MCF 10A (cell line): ENCODE results near the gene GAS7. TPM values are rescaled to one million over a fixed set of nuclear protein-coding genes. Genes with fewer than 3 reads are reported as not detected.

Experiments used
- BruUV-seq: library from RNA; stranded (reverse); fragments of 400-500 nt; replicated peaks from 2 replicates; lab custom pipeline; 2021; lab: Mats Ljungman, UMichigan
- CTCF ChIA-PET: fragments of 300-600 bp; sonication (Branson Sonifier 250); formaldehyde crosslinking; extraction: SDS; loops from one replicate; lab custom pipeline; 2021; ENCODE audit warnings: antibody characterized with exemption, inconsistent platforms; lab: Yijun Ruan, JAX
- POLR2A ChIA-PET: fragments of 300-600, 350-650 bp; sonication (Branson Sonifier 250); formaldehyde crosslinking; extraction: SDS; loops from one replicate; lab custom pipeline; 2020; ENCODE audit warnings: antibody characterized with exemption, inconsistent platforms; lab: Yijun Ruan, JAX
- DNase-seq: peaks from one replicate; pipeline ENCODE4 v3.0.0-alpha.2; 2018; ENCODE audit not compliant: unreplicated experiment
- H3K27ac Mint-ChIP-seq: one replicate; pipeline ENCODE4 v1.8.0; 2022; ENCODE audit warnings: mild to moderate bottlenecking, low read depth, mixed read lengths; ENCODE audit not compliant: unreplicated experiment
- H3K27me3 Mint-ChIP-seq: one replicate; pipeline ENCODE4 v1.8.0; 2022; ENCODE audit warnings: mixed read lengths; ENCODE audit not compliant: insufficient read depth, unreplicated experiment
- H3K36me3 Mint-ChIP-seq: one replicate; pipeline ENCODE4 v1.8.0; 2022; ENCODE audit warnings: mild to moderate bottlenecking, moderate library complexity, mixed read lengths; ENCODE audit not compliant: insufficient read depth, unreplicated experiment
- H3K4me1 Mint-ChIP-seq: one replicate; pipeline ENCODE4 v1.8.0; 2022; ENCODE audit warnings: mixed read lengths; ENCODE audit not compliant: insufficient read depth, unreplicated experiment
- H3K4me3 Mint-ChIP-seq: one replicate; pipeline ENCODE4 v1.8.0; 2022; ENCODE audit warnings: mild to moderate bottlenecking, moderate library complexity, mixed read lengths; ENCODE audit not compliant: unreplicated experiment
- H3K9me3 Mint-ChIP-seq: one replicate; pipeline ENCODE4 v1.8.0; 2022; ENCODE audit warnings: mixed read lengths; ENCODE audit not compliant: unreplicated experiment
- intact Hi-C: fragments of 100-400 bp; cut with micrococcal nuclease; formaldehyde crosslinking; loops from 2 replicates; pipeline ENCODE4 v1.14.1; 2022
- total RNA-seq: library from RNA; stranded (reverse); gene quantifications from 2 replicates; pipeline ENCODE4 v1.2.3, GENCODE V29; 2022
- TF ChIP-seq, protein P1 (sequence below): fragments of 200-600 bp; IDR thresholded peaks from one replicate; pipeline ENCODE4 v1.8.0; 2022; ENCODE audit warnings: antibody characterized with exemption, mild to moderate bottlenecking; ENCODE audit not compliant: unreplicated experiment

The GAS7 gene
- total RNA-seq, 1 experiment from 2014 or later = not detected

DNA sequence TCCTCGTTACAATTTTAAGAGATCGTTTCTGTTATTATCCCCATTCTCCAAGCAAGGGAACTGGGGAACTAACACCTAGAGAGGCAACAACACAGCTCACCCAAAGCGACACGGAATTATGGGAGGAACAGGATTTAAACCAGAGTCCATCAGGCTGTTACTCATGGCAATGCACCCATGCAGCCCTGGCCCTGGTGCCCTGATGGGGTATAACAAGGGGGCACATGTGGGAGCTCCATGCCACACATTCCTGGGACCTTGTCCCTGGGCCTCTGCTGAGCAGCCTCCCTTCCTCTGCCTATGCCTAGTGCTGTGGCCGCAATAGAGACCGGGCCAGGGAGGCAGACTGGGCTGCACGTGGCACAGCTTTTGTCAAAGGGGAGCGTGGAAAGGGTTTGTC lies 280.1 kb downstream of the GAS7 start:
- intact Hi-C loops = no loop called here
- TF ChIP-seq, protein P1, sequence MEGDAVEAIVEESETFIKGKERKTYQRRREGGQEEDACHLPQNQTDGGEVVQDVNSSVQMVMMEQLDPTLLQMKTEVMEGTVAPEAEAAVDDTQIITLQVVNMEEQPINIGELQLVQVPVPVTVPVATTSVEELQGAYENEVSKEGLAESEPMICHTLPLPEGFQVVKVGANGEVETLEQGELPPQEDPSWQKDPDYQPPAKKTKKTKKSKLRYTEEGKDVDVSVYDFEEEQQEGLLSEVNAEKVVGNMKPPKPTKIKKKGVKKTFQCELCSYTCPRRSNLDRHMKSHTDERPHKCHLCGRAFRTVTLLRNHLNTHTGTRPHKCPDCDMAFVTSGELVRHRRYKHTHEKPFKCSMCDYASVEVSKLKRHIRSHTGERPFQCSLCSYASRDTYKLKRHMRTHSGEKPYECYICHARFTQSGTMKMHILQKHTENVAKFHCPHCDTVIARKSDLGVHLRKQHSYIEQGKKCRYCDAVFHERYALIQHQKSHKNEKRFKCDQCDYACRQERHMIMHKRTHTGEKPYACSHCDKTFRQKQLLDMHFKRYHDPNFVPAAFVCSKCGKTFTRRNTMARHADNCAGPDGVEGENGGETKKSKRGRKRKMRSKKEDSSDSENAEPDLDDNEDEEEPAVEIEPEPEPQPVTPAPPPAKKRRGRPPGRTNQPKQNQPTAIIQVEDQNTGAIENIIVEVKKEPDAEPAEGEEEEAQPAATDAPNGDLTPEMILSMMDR = no peak
- POLR2A ChIA-PET = interaction anchor here (0.6 kb wide), 1 partner anchor 190 kb away, joined by 4 read pairs; no protein-coding TSS in a partner anchor
- CTCF ChIA-PET = interaction anchor here (0.8 to 2.1 kb wide), 3 partner anchors 14 to 699 kb away, joined by 3 to 6 read pairs (median 3); partner anchors contain the start of gene RCVRN
- Mint-ChIP-seq H3K27me3 (no peaks in the 10 kb centered on the region), H3K4me1 (no peaks in the 10 kb centered on the region), H3K9me3 (no peaks in the 10 kb centered on the region), H3K4me3 (no peak overlapping the region), H3K36me3 (peaks cover 5% of the 10 kb centered on the region), H3K27ac (no peak overlapping the region)
- BruUV-seq = no TSS peak
- no peak for DNase-seq

DNA sequence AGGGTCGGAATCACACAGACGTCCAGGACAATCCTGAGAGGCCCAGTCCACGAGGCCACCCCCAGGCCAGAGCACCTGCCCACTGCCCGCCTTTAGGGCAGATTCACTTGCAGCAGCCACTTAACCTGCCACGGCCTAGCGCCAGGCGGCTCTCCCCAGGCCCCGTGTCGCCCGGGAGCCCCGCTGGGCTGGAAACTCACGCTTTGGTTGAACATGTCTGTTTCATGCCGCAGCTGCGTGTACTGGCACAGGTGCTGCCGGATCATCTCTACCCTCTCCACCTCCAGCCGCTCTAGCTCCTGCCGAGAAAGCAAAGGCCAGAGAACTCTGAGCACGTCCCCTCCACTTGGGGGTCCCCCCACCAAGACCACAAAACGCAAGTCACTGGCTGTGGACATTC lies 280.6 kb downstream of the GAS7 start:
- Mint-ChIP-seq H3K4me1 (no peaks in the 10 kb centered on the region), H3K27me3 (no peaks in the 10 kb centered on the region), H3K27ac (no peak overlapping the region), H3K9me3 (peaks cover 3% of the 10 kb centered on the region), H3K4me3 (no peak overlapping the region), H3K36me3 (peaks cover 5% of the 10 kb centered on the region)
- intact Hi-C loops = no loop called here
- CTCF ChIA-PET = interaction anchor here (0.6 to 1.4 kb wide), 5 partner anchors 8 to 699 kb away, joined by 3 to 7 read pairs (median 4); partner anchors contain the start of gene RCVRN
- no peak for DNase-seq
- TF ChIP-seq, protein P1 = no peak
- POLR2A ChIA-PET = no interaction called here
- no TSS peak for BruUV-seq

DNA sequence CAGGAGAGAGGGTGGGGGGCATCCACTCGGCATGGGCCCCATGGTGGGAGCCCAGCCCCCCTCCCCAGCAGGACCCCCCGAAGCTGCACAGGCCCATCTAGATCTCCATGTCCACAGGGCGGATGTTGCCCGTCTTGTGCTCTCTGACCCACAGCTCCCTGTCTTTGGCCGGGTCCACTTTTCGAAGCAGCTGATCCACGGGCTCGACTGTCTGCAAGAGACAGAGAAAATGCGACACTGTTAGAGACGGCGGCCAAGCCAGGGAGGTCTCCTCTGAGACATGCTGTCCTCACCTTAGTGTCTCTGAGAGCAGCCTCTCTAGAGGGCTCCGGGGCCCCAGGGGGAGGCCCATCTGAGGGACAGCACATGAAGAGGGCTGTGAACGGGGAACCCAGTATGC lies 281.3 kb downstream of the GAS7 start:
- Mint-ChIP-seq H3K36me3 (peaks cover 5% of the 10 kb centered on the region), H3K4me3 (no peak overlapping the region), H3K27ac (no peak overlapping the region), H3K27me3 (no peaks in the 10 kb centered on the region), H3K9me3 (peaks cover 8% of the 10 kb centered on the region), H3K4me1 (no peaks in the 10 kb centered on the region)
- intact Hi-C loops = no loop called here
- DNase-seq = no peak
- ChIA-PET POLR2A (no interaction called here), CTCF (interaction anchor here (1.1 to 1.4 kb wide), 2 partner anchors 9 to 700 kb away, joined by 6 to 7 read pairs; no protein-coding TSS in a partner anchor)
- BruUV-seq = no TSS peak
- TF ChIP-seq, protein P1 = no peak

DNA sequence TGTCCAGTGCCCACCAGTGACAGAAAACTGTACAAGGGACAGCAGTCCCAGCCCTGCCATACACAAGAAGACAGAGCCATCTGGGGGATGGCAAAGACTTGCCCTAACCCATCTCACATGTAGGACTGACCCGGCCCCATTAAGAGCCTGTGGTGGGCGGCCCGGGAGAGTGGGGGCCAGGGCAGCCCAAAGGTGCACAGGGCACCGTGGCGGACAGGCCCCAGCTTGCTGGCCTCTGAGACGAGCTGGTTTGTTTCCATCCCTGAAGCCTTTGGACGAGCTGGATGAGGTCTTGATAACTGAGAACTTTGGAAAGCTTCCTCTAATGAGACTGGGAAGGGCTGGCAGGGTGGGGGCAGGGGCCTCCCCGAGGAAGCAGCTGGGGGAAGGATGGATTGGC lies 282.3 kb downstream of the GAS7 start:
- no peak overlapping the region for H3K27ac Mint-ChIP-seq
- POLR2A ChIA-PET = no interaction called here
- no peak for DNase-seq
- TF ChIP-seq, protein P1 = no peak
- intact Hi-C loops = no loop called here
- no peaks in the 10 kb centered on the region for H3K4me1 Mint-ChIP-seq
- CTCF ChIA-PET = interaction anchor here (0.6 to 0.9 kb wide), 2 partner anchors 19 to 698 kb away, joined by 3 to 4 read pairs; no protein-coding TSS in a partner anchor
- H3K9me3 Mint-ChIP-seq = peaks cover 8% of the 10 kb centered on the region
- no peaks in the 10 kb centered on the region for H3K27me3 Mint-ChIP-seq
- peaks cover 5% of the 10 kb centered on the region for H3K36me3 Mint-ChIP-seq
- no TSS peak for BruUV-seq
- H3K4me3 Mint-ChIP-seq = no peak overlapping the region
